NCI-H226 (cell line): ENCODE measurements around the gene SNRPF.
"Not testable (repeated sequence)": the region's sequence is repeated elsewhere in the genome, so short reads cannot be mapped to it uniquely, and the experiment has no call there.

Experiments
- DNase-seq: peaks from one replicate; pipeline ENCODE4 v3.0.0-alpha.2; 2015

The SNRPF gene

GRCh38 chr12:95858451-95859343, at the start of gene SNRPF:
SNRPF (plus strand) TSS chr12:95858952; CDS start chr12:95859074, 122 bp downstream.
- DNase-seq: peak; percentile 94

DNA sequence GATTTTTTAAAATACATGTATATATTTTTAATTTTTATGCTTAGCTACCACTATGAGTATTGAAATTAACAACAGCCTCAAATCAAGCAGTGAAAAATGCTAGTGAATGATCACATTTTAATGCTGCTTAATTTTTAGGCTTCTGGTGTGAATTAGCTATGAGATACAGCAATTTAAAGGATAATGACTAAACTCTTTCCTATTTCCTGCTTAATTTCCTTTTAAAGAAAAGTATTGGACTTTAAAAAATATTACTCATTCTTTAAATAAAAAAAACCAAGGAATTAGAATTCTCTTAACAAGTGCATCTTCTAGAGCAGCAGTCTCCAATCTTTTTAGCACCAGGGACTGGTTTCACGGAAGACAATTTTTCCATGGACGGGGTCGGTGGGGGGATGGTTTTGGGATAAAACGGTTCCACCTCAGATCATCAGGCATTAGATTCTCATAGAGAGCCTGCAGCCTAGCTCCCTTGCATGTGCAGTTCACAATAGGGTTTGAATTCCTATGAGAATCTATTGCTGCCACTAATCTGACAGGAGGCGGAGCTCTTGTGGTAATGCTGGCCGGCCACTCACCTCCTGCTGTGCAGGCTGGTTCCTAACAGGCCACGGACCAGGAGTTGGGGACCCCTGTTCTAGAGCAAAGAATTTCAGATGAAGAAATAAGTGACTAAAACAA, 49.6 kb upstream of the SNRPF start:
- DNase-seq: no peak

GRCh38 chr12:95810411-95810810, 48.3 kb upstream of the SNRPF start:
- no peak for DNase-seq

DNA sequence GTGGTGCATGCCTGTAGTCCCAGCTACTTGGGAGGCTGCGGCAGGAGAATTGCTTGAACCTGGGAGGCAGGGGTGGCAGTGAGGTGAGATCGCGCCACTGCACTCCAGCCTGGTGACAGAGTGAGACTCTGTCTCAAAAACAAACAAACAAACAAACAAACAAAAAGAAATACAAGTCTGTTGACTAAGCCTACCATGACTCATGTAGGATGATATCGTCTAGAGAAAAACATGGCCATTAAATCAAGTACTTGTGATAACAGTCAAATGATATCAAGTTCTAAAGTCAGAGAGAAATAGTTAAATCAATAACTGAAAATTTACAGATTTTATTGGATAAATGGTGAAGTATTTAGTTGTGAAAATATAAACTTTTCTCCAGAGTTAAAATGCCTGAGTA, 46.6 kb upstream of the SNRPF start:
- not testable (repeated sequence) for DNase-seq

DNA sequence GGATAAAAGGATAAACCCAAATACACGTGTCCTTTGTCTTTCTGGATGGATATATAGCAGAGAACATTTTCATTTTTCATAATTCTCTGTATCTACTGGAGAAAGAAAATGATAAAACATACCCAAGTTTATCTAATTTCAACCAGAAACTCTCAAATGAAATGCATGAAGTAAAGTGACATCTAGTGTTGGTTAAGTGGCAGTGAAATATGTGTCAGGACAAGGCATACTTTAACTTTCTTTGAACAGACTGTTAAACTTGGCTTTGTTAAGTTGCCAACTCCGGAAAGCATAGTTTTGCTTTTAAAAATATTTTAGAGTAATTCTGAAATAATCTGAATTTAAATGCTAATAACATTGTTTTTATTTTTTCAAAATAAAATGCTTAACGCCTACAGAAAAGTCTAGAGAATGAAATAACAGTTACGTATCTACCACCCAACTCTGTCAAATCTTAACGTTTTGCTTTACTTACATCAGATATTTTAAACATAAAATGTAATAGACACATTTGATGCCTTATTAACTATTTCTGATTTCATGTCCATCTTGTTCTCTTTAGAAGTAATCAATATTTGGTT, 43.0 kb upstream of the SNRPF start:
- DNase-seq: no peak

DNA sequence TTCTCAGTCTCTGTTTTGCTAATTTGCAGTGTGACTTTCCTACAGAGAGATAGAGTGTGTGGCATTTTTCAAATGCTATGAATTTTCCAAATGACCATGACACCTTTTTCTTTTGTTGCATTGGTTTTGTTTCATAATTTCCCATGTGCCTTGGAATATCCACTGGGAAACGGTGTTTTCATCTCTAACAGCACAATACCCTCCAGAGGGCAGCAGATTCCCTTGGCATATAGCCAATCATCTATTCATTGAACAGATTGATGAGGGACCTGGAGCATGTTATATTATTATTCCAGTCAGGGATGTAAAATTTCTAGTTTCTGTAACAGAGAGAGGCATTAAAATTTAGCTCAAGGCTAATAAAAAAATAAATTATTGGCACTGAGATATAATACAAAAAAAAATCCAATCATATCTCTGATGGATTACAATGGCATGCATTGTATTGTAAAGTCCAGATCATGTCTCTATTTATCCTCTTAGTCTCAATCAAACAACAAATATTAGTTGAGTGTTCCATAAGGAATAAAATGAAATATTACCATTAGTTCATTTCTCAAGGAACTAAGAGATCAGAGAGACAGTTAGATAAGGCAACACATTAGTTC, 38.6 kb upstream of the SNRPF start:
- no peak for DNase-seq

DNA sequence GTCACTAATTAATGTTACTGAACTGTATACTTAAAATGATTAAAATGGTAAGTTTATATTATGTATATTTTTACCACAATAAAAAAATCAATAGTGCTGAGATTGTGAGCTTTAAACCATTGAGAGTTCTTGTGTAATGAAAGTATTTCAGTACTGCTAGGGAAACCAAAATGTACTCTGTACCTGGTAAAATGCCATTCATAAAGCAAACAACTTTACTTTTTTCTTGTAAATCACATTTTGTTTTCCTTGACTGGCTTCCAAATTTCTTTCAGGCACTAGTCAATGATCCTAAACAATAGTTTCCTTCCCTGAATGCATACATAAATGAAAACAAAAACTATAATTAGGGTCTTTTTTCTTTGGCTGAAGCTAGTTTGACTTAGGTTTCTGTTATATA, 29.4 kb upstream of the SNRPF start:
- no peak for DNase-seq

GRCh38 chr12:95830335-95831089, 28.2 kb upstream of the SNRPF start:
- DNase-seq: no peak

DNA sequence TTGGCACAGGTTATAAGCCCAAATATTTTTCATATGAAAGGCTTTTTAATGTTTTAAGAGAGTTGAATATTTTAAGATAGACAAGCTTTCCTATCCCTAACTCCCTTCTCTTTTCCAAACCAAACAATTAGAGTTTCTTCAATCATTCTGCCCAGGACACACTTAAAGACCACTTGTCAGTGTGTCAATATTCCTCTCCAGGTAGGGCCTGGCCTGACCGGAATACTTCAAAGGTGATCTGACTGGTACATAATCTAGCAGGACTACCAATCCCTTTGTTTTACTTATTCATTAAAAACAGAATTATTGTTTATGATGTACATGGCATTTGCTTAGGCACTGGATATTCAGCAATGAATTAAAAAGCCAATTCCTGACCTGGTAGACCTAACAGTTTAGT, 24.2 kb upstream of the SNRPF start:
- no peak for DNase-seq

GRCh38 chr12:95836185-95836609, 22.6 kb upstream of the SNRPF start:
- DNase-seq: peak; percentile 7

DNA sequence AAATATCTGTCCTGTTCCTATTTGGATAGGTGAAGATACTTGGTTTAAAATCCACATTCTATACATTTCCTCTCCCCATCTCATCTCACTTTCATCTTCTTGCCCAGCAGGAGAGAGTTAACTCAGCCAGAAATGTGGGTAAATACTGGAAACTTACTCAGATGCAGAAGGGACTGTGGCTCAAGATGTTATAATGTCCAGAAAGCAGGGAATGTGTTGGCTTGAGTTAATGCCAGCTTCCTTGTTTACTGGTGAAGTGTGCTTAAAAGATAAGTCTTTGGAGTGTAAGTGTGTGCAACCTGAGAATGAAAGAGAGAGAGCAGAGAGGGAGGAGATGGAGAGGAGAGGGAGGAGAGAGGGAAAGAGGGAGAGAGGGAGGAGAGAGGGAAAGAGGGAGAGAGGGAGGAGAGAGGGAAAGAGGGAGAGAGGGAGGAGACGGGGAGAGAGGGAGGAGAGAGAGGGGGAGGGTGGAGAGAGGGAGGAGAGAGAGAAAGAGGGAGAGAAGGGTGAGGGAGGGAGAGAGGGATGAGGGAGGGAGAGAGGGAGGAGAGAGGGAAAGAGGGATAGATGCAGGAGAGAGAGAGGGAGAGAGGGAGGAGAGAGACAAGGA, 22.0 kb upstream of the SNRPF start:
- peak; percentile 21 for DNase-seq

DNA sequence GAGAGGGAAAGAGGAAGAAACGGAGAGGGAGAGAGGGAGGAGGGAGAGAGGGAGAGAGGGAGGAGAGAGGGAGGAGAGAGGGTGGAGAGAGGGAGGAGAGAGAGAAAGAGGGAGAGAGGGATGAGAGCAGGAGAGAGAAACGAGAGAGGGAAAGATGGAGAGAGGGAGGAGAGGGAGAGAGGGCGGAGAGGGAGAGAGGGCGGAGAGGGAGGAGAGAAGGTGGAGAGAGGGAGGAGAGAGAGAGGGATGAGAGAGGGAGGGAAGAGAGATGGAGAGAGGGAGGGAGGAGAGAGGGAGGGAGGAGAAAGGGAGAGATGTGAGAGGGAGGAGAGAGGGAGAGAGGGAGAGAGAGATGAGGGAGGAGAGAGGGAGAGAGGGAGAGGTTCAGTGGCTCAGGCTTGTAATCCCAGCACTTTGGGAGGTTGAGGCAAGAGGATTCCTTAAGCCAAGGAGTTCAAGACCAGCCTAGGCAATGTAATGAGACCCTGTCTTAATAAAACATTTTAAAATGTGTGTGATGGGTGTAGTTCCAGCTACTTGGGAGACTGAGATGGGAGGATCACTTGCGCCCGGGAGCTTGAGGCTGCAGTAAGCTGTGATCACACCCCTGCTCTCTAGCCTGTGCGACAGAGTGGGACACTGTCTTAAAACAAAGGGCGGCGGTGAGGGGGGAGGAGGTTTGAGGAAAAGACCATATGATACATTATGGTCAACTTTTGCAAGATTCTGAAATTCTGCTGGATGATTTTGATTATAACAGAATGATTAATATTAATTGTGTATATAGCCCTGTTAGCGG, 21.3 kb upstream of the SNRPF start:
- no peak for DNase-seq

GRCh38 chr12:95838125-95838524, 20.6 kb upstream of the SNRPF start:
- DNase-seq: peak; percentile 41

- DNase-seq: not testable (repeated sequence)
Measured at GRCh38 chr12:95842426-95842825, 16.3 kb upstream of the SNRPF start.

DNA sequence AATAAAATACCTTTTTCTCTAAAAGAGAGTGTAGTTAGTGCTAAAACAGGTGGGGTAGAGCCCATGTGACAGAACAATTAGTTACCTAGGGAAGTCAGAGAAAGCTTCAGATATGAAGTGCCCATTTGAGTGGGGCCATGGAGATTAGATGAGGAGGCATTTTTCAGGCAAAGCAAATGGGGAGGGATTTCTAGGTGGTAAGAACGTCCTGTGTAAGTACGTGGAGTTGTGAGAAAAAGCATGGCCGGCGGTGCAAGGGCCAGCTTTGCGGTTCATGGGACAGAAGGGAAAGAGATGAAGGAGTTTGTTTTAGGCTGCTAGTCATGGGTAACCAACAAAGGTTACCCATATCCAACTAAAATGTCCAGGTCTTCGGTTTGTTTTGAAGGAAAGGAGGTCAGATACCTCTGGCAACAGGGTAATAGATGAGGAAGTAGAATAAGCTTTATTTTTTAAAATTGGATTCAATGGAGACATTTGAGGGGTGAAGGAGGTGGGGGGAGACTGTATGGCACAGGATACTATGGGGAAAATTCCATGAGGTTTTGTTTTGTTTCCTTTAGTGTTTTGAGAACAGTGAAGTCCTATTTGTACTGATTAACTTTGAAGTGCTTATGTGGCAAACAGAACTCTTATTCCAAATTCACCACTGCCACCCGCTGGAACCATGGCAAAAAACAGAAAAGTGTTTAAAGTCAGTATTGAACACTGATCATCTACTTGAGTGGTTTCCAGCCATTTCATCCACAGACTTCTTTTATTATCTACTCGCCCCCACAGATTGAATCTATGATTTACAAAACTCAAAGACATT, 10.0 kb upstream of the SNRPF start:
- DNase-seq: peak; percentile 9

GRCh38 chr12:95851606-95852005, 7.1 kb upstream of the SNRPF start:
- no peak for DNase-seq

DNA sequence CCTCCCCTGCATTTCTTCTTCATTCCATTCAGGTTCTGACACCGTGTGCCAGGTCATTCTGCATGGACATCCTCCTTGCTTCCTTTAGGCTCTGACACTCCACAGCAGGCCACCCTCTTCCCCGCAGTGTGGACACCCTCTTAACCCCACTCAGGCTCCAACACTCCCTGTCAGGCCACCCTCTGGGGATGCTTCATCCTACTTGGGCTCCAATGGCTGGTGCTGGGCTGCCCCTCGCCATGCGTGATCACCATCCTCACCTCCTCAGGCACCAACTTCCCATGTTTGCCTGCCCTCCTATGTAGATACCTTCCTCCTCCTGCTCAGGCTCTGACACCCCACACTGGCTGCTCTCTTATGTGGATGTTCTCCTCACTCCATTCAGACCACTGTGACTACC, 6.6 kb upstream of the SNRPF start:
- no peak for DNase-seq

GRCh38 chr12:95857156-95857555, 1.6 kb upstream of the SNRPF start:
- DNase-seq: no peak

GRCh38 chr12:95857799-95858198, 953 bp upstream of the SNRPF start:
- DNase-seq: no peak

DNA sequence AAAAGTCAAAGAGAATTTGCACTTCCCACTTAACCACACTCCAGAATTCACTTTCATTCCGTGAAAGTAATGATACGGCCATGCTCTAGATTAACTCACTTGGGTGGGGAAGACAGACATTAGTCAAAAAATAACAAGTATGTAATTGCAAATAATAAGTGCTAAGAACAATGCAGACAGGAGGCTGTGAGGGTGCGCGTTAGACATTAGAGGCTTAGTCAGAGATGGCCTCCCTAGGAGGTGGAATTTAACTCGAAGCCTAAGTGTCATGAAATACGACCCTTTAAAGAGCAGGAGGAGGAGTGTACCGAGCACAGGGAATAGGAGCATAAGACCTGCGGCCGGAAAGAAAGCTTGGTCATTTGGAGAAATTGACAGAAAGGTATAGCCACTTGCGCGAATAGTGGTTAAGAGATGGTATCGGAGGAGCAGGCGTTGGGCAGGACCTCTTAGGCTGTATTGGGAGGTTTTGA, 628 bp downstream of the SNRPF start:
- DNase-seq: no peak
